Muscle layer of duodenum (tissue), 2 donors: ENCODE measurements around the gene MRPS27.
"Not testable (repeated sequence)": the region's sequence is repeated elsewhere in the genome, so short reads cannot be mapped to it uniquely, and the experiment has no call there.

ENCODE experiments used
- H3K27ac ChIP-seq: one replicate; pipeline ENCODE4 v1.7.0; 2013; ENCODE audit warnings: mild to moderate bottlenecking, low read length
- H3K27me3 ChIP-seq: one replicate; pipeline ENCODE4 v1.7.0; 2013; ENCODE audit warnings: low read depth, mild to moderate bottlenecking, control low read depth, low read length
- H3K36me3 ChIP-seq, 2 donors: one replicate each; pipeline ENCODE4 v1.7.0; 2013; ENCODE audit warnings: low read length in 2 of 2, control low read depth in 1 of 2, mild to moderate bottlenecking in 1 of 2; ENCODE audit not compliant: insufficient read depth in 2 of 2, control insufficient read depth in 1 of 2
- H3K4me1 ChIP-seq, 2 donors: one replicate each; pipeline ENCODE4 v1.7.0; 2013; ENCODE audit warnings: low read length in 2 of 2, mild to moderate bottlenecking in 2 of 2, control low read depth in 1 of 2, moderate library complexity in 1 of 2; ENCODE audit not compliant: insufficient read depth in 2 of 2, control insufficient read depth in 1 of 2
- H3K4me3 ChIP-seq, 2 donors: one replicate each; pipeline ENCODE4 v1.7.0; 2013; ENCODE audit warnings: low read length in 2 of 2, low read depth in 1 of 2, mild to moderate bottlenecking in 1 of 2
- H3K9me3 ChIP-seq, 2 donors: one replicate each; pipeline ENCODE4 v1.7.0; 2013; ENCODE audit warnings: low read length in 2 of 2, control low read depth in 1 of 2, mild to moderate bottlenecking in 1 of 2; ENCODE audit not compliant: control insufficient read depth in 1 of 2
- donor health status: healthy.

MRPS27 gene

DNA sequence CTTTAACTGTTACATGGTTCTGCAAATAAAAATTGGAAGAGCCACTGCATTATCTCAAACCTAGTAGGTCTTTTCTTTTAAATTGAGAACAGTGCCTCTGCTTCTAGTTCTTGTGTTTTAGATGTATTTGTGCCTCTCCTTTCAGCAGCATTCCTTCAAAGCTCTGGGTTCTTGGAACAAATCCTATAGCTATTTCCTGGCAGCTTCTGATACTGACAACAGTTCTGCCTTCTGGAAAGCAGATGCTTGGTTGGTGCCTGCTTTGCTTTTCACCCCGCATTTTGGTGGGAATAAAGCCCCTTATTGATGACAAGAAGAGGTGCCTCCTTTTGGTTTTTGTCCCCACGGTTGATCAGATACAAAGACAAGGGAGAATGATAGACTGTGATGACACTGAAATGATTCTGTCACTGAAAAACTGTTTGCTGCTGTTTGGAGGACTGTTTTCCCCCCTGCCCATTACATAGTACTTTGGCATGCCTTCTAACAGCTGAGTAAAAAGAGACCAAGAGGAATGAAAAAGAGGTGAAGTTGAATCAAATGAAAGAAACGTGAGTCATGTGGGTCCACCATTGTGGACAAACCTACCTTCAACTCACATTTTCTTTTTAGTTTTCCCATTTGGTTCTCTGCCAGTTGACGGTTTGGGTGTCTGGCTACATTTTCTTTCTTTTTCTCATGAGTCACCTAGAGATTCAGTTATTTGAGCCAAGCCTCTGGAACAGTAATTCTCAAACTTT is 5.7 kb upstream of the MRPS27 start:
- H3K27me3 ChIP-seq, result no peaks in the 10 kb centered on the region
- peaks cover 17 to 36% of the 10 kb centered on the region in 2 donors for H3K36me3 ChIP-seq
- H3K27ac ChIP-seq, result no peak overlapping the region

DNA sequence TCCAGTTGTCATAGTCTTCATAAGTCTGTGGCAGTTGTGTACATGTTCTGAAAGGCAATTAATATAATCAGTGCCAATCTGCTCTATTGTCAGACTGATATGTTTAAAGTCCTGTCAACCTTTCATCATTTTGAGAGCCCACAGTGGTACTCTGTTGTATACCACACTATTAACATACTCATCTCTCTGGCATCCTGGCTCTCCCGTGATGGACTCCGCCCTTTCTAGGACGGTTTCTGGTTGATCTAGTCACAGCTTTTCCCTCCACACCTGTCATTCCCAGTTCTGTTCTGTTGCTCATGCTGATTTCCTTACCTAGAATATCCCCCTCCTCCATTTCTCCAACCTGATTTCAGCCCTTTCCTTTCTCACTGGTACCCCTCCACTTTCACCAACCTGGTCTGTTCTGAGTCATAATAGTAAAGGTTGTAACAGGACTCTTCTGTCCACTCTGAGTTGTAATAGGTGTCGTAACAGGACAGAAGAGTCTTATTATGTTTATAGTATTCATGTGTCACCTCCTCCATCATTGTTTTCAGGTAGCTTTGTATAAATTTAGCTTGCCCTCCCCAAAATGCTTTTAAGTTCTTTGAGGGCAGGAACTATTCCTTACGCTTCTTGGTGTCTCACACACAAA is 4.3 kb upstream of the MRPS27 start:
- H3K9me3 ChIP-seq, result no peaks in the 10 kb centered on the region
- no peaks in the 10 kb centered on the region for H3K27me3 ChIP-seq
- no peak overlapping the region for H3K27ac ChIP-seq
- H3K36me3 ChIP-seq, result peaks cover 13 to 35% of the 10 kb centered on the region in 2 donors
- H3K4me3 ChIP-seq, result no peak overlapping the region
- peaks cover 0 to 2% of the 10 kb centered on the region in 2 donors for H3K4me1 ChIP-seq

More for the DNA sequence above, 5.7 kb upstream of the MRPS27 start:
- H3K4me1 ChIP-seq, result no peaks in the 10 kb centered on the region
- H3K9me3 ChIP-seq, result no peaks in the 10 kb centered on the region
- no peak overlapping the region for H3K4me3 ChIP-seq

DNA sequence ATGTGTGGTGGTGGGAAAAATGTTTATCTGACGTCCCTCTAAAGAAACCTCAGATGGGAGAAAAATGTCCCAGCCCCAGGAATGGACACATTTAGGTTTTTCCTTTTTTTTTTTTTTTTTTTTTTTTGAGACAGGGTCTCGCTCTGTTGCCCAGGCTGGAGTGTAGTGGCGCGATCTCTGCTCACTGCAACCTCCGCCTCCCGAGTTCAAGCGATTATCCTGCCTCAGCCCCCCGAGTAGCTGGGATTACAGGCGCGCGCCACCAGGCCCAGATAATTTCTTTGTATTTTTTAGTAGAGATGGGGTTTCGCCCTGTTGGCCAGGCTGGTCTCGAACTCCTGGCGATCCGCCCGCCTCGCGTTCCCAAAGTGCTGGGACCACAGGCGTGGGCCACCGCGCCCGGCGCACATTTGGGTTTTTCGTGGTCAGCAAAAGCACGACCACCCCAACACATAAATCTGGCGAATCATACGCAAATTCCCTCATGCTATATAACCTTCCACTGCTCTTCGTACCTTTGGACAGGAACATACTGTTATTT is 535 bp downstream of the MRPS27 start:
- not testable (repeated sequence) for H3K27me3 ChIP-seq, H3K9me3 ChIP-seq
- Histone ChIP-seq H3K27ac (peak overlapping the region; percentile 88), H3K36me3 (peaks cover 6 to 10% of the 10 kb centered on the region in 2 donors), H3K4me1 (peaks cover 3 to 19% of the 10 kb centered on the region in 2 donors), H3K4me3 (peak overlapping the region; percentile 100)

- no peaks in the 10 kb centered on the region for H3K27me3 ChIP-seq
- no peak overlapping the region for H3K4me3 ChIP-seq
- peaks cover 5 to 26% of the 10 kb centered on the region in 2 donors for H3K36me3 ChIP-seq
- no peaks in the 10 kb centered on the region for H3K9me3 ChIP-seq
- no peak overlapping the region for H3K27ac ChIP-seq
- peaks cover 3 to 22% of the 10 kb centered on the region in 2 donors for H3K4me1 ChIP-seq
Observed at GRCh38 chr5:72314571-72315172, 5.4 kb downstream of the MRPS27 start.

DNA sequence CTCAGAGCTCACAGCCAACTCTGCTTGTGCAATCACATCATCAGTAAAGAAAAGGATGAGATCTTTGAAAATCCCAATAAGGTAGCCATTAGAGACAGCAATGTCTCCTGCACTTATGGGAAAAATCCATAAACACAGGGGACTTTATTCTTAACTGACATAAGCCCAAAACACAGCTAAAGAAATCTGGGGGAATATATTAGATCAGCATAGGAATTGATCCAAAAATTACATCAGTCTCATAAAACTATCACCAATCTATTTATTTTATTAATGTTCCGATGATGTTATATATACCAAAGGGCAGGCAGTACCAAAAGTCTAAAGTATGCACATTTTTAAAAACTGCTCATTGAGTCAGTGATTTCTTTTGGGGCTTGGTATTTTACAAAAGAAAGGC is 6.9 kb downstream of the MRPS27 start:
- peaks cover 5 to 30% of the 10 kb centered on the region in 2 donors for H3K36me3 ChIP-seq
- H3K4me3 ChIP-seq, result no peak overlapping the region
- H3K27me3 ChIP-seq, result no peaks in the 10 kb centered on the region
- H3K9me3 ChIP-seq, result no peaks in the 10 kb centered on the region
- H3K27ac ChIP-seq, result no peak overlapping the region
- peaks cover 4 to 8% of the 10 kb centered on the region in 2 donors for H3K4me1 ChIP-seq

GRCh38 chr5:72308853-72309191 is 11.2 kb downstream of the MRPS27 start:
- Histone ChIP-seq H3K27ac (peak overlapping the region; percentile 35), H3K4me3 (no peak overlapping the region)

DNA sequence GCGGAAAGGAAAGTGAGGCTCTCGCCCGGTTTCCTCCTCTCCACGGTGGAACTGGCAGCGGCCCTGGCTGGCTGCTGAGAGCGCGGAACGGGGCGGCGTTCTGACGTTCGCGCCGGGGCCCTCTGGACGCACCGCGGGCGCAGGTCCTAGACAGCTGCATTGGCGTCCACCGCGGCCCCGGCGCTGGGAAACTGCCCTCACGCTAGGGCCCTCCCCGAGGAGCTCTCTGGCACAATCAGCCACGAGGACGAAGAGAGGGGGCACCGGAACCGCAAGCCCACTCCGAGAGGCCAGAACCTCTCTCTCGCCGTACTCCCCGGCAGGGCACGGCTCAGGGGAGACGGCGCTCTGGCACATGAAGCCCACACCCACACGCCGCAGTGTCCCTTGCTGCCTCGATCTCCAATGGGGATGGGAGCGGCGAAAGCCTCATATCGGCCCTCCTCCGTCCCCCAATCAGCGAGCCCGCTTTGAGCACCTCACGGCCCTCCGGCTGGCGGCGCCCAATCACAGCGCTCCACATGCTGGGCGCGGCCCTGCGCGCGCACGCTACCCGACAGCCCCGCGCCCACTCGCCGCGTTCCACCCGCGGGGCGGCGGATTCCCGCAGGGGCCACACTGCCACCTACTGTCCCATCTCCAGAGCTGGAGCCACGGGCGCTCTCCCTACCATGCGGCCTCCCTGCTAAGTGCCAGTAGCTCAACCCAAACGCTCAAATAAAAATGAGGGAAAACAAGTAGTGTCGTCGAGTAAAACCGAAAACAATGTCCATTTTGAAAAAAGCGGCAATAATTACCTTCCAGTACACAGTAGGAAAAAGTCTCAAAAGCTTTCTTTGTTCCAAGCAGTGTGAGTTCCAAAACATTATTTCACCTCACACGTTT is 11.8 kb downstream of the MRPS27 start:
- peak overlapping the region; percentile 68 to 86 for H3K4me3 ChIP-seq
- H3K36me3 ChIP-seq, result peaks cover 5 to 36% of the 10 kb centered on the region in 2 donors
- H3K27ac ChIP-seq, result peak overlapping the region; percentile 88
- peaks cover 4 to 13% of the 10 kb centered on the region in 2 donors for H3K4me1 ChIP-seq
- H3K27me3 ChIP-seq, result no peaks in the 10 kb centered on the region
- H3K9me3 ChIP-seq, result no peaks in the 10 kb centered on the region

More at GRCh38 chr5:72308853-72309191, 11.2 kb downstream of the MRPS27 start:
- H3K36me3 ChIP-seq, result peaks cover 5 to 36% of the 10 kb centered on the region in 2 donors
- H3K27me3 ChIP-seq, result no peaks in the 10 kb centered on the region
- peaks cover 4 to 13% of the 10 kb centered on the region in 2 donors for H3K4me1 ChIP-seq
- no peaks in the 10 kb centered on the region for H3K9me3 ChIP-seq

GRCh38 chr5:72307573-72307967 is 12.5 kb downstream of the MRPS27 start:
- peaks cover 5 to 32% of the 10 kb centered on the region in 2 donors for H3K36me3 ChIP-seq
- H3K27ac ChIP-seq, result peak overlapping the region; percentile 88
- H3K9me3 ChIP-seq, result no peaks in the 10 kb centered on the region
- H3K27me3 ChIP-seq, result no peaks in the 10 kb centered on the region
- peak overlapping the region; percentile 68 to 86 for H3K4me3 ChIP-seq
- H3K4me1 ChIP-seq, result peaks cover 4 to 13% of the 10 kb centered on the region in 2 donors

DNA sequence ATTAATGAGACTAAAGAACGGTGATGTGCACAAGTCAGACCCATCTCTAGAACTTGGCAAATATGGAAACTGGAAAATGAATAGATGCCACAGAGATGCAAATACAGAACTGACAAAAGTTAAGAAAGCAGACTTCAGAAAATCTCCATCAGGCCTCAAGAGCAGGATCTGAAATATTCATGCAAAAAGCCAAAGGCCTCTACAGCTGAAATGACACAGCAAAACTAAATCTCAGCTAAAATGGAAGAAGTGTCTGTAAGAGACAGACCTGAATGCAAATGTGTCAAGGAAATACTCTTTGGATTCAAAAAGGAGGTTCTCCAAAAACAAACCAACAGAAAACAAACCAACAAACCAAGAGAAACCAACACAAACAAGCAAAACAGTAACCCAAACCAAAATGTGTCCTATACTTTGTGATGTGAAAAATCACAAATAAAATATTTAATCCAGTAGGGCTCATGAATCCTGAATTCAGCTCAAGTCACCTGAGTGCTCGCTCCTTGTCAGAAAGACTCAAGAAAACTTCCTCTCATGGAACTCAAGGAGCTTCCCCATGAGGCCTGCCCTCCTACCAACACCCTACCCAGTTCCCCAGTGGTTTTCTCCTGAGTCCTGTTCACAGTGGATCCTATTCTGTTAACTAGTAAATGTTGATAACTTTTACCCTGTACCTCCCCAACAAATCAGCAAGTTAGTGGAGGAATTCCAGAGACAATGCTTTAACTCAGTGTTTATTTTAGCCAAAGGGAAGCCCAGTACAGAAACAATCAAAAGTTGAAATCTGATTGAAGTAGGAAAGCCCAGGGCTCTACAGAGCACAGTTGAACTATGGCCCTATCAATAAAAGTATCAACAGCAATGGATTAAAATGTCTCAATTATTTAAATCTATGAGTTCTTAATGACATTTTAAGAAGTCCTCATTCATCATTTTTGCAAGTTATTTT is 14.6 kb downstream of the MRPS27 start:
- Histone ChIP-seq H3K36me3 (peaks cover 0 to 24% of the 10 kb centered on the region in 2 donors), H3K9me3 (no peaks in the 10 kb centered on the region), H3K27me3 (no peaks in the 10 kb centered on the region), H3K4me3 (no peak overlapping the region), H3K27ac (no peak overlapping the region), H3K4me1 (peaks cover 4 to 18% of the 10 kb centered on the region in 2 donors)

DNA sequence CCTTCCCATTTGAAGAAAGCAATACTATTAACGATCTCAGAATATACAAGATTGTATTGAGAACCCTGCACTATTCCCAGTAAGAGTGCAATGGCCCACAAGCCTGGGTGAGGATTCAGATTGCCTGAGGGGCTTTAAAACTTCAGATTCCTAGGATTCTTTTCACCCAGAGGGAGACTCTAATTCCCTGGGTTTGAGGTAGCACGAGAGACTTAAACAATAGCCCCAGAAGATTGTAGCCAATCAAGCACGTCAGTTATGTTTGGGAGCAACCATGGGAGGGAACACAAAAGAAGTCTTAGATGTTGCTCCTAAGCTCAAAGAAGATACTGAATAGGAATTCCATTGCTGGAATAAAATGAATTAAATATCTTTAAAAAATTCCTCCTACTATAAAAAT is 17.9 kb downstream of the MRPS27 start:
- Histone ChIP-seq H3K4me3 (no peak overlapping the region), H3K27me3 (no peaks in the 10 kb centered on the region), H3K27ac (no peak overlapping the region), H3K36me3 (peaks cover 0 to 6% of the 10 kb centered on the region in 2 donors), H3K4me1 (peaks cover 0 to 14% of the 10 kb centered on the region in 2 donors), H3K9me3 (no peaks in the 10 kb centered on the region)
